ENCODE measurements around the gene FFAR1.
"Not testable (repeated sequence)": the region's sequence is repeated elsewhere in the genome, so short reads cannot be mapped to it uniquely, and the experiment has no call there.

FFAR1 gene

DNA sequence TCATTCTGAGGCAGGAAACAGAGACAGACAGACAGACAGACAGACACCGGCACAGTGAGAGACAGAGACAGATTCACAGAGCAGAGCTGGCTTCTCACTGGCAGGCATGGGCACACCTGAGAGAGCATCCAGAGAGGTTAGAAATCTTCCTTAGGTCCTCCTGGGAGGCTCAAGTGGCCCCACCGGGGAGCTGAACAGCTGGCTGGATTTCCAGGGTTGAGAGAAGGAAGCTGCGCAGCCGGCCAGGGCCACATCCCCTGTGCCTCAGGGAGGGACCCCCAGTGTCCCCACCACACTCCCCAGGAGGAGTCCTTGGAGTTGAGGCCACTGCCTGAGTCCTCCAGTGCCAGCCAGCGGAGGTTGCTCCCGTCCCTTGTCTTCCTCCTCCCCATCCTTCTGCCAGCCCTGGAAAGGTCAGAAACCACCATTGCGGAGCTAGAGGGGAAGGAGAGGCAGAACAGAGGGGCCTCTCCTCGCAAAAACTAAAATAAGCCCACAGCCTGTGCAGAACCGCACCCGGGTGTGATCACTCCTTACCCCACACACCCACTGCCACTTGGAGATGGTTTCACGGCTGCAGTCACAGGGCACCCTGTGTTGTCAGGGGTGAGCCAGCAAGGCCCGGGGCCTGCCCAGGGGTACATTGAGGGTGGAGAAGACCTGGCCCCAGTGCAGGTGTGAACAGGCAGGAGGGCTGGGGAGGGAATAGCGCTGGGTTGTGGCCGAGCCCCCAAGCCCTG lies 14.7 kb downstream of the FFAR1 start:
- no peak for DNase-seq (ENCODE audit: low read depth)

DNA sequence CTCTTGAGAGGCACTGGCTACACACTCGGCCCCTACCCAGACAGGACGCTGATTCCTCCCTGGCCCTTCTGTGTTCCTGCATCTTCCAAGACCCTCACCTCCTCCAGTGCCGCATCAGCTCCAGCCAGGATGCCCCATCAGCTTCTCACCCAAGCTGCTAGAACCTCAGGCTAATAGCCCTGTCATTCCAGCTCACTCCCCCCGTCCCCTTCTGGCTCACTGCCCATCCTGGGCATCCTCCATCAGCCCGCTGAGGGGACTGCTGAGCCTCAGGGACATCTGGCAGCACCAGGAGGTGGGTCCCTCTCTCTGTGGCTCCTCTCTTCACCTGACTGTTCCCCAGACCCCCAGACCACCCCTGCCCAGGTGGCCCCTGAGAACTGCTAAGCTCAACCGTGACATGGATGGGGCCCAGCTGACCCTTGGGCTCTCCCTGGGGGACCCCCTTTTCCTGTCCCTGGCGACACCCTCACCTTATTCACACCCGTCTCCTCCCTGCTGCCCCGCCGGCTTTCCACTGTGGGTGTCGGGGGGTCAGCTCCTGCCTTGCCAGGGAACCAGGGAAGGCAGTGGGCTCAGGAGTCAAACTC lies 15.4 kb downstream of the FFAR1 start:
- no peak for DNase-seq (ENCODE audit: low read depth)

DNA sequence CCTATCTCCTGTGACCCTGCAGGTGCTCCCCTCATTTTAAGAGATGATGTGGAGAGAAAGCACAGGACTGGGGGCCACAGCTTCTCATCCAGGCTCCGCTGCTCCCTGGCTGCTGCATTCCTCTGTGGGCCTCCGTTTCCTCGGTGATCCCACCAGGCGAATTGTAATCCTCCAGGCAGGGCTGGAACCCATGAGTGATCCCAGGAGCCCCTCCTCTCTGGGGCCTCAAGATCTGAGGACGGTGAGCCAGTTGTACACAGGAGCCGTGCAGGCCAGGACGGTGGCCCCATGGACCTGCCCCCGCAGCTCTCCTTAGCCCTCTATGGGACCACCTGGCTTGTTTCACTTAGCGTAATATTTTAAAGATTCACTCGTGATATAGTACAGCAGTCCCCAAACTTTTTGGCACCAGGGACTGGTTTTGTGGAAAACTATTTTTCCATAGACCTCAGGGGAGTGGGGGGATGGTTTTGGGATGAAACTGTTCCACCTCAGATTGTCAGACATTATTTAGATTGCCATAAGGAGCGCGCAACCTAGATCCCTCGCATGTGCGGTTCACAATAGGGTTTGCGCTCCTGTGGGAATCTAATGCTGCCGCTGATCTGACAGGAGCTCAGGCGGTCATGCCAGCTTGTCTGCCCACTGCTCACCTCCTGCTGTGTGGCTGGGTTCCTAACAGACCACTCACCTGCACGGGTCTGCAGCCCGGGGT lies 16.2 kb downstream of the FFAR1 start:
- DNase-seq (ENCODE audit: low read depth), result no peak

DNA sequence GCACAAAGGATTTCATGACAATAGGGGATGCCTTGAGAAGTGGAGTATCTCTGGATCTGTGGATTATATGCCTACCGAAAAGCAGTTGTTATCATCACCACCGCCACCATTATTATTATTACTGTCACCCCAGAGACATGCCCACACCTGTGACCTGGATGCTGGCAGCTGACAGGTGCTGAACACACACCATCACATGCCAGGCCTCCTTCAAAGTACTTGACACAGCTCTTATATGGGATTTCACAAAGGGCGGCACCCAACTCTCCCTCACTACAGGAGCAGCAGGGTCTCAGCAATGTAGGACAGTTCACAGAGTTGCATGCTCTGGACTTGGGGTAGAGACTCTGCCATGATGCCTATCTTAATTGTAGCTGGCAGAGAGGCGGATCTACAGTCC lies 17.6 kb downstream of the FFAR1 start:
- no peak for DNase-seq (ENCODE audit: low read depth)

DNA sequence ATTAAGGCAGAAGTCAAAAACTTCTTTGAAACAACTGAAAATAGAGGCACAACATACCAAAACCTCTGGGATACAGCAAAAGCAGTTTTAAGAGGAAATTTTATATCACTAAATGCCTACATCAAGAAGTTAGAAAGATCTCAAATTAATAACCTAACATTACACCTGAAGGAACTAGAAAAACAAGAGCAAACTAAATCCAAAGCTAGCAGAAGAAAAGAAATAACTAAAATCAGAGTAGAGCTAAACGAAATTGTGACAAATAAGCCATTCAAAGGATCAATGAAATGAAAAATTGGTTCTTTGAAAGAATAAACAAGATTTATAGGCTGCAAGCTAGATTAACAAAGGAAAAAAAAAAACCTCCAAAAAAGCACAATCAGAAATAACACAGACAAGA lies 20.7 kb downstream of the FFAR1 start:
- no peak for DNase-seq (ENCODE audit: low read depth)

DNA sequence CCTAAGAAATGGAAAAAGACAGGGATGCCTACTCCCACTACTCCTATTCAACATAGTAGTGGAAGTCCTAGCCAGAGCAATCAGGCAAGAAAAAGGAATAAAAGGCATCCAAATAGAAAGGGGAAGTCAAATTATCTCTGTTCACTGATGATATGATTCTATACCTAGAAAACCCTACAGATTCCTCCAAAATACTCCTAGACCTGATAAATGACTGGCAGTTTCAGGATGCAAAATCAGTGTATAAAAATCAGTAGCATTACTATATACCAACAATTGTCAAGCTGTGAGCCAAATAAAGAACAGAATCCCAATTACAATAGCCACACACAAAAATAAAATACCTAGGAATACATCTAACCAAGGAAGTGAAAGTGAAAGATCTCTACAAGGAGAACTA lies 21.8 kb downstream of the FFAR1 start:
- no peak for DNase-seq (ENCODE audit: low read depth)

DNA sequence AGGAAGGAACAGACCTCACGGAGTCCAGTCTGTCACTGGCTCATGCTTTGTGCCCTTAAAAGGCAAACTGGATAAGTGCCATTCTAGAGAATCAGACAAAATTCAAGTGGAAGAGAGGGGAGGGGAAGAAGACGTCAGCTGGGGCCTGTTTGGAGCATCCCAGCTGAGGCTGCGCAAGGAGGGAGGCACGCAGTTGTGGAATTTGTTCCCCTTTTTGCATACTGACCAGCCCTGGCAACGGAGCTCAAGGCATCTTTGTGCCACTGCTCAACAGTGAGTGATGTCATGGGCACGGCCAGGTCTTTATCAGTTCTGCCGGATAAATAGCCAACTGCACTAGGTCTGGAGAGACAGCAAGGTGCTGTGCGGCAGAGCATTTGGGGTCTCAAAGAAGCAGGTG lies 23.0 kb downstream of the FFAR1 start, which contains the start of gene GPR42:
Gene GPR42 (plus strand): TSS at position 347 of the 400 bp plus-strand sequence. CDS start 292 bp downstream, outside the sequence.
- DNase-seq (ENCODE audit: low read depth), result no peak

DNA sequence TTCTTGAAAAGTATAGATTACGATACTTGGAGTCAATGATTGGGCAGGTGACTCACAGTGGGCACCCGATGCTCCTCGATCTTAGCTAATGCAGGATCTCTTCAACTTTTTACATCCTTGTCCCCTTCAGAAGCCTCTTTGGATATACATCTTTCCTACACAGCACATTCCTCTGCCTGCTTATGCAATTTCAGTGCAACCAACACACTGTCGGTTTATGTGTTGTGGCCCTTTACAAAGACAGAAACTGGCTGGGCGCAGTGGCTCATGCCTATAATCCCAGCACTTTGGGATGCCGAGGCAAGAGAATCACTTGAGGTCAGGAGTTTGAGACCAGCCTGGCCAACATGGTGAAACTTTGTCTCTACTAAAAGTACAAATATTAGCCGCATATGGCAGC lies 25.8 kb downstream of the FFAR1 start:
- no peak for DNase-seq (ENCODE audit: low read depth)

DNA sequence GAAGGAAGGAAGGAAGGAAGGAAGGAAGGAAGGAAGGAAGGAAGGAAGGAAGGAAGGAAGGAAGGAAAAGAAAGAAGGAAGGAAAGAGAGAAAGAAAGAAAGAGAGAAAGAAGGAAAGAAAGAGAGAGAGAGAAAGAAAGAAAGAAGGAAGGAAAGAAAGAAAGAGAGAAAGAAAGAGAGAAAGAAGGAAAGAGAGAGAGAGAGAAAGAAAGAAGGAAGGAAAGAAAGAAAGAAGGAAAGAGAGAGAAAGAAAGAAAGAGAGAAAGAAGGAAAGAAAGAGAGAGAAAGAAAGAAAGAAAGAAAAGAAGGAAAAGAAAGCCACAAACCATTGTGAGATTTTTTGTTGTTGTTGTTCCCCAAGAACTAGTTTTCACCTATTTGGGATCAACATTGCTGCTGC lies 26.3 kb downstream of the FFAR1 start:
- not testable (repeated sequence) for DNase-seq (ENCODE audit: low read depth)

DNA sequence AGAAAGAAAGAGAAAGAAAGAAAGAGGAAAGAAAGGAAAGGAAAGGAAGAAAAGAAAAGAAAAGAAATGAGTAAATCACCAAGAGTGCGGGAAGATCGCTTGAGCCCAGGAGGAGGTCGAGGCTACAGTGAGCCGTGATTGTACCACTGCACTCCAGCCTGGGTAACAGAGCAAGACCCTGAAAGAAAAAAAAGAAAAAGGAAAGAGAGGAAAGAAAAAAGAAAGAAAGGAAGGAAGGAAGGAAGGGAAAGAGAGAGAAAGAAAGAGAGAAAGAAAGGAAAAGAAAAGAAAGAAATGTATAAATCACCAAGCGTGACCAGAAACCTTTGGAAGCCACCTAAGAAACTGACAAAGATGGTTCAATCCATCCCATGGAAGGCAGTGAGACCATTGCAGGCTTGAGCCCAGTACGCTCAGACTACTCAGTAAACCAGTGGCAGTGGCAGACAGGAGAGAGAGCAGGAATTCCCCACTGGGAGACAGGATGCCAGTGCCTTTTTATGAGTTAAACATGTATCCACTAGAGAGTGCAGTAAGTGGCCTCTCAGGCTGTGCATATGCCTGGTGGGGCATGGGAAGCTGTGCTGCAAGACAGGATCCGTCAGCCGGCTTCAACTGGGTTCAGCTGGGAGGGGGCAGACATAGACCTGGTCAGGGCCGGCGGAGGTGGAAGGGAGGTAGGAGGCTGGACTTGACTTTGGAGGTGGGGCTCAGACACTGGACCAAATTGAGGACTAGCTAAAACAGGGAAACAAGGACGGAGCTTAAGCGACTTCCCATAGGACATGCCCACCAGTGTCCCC lies 28.0 kb downstream of the FFAR1 start:
- no peak for DNase-seq (ENCODE audit: low read depth)

DNA sequence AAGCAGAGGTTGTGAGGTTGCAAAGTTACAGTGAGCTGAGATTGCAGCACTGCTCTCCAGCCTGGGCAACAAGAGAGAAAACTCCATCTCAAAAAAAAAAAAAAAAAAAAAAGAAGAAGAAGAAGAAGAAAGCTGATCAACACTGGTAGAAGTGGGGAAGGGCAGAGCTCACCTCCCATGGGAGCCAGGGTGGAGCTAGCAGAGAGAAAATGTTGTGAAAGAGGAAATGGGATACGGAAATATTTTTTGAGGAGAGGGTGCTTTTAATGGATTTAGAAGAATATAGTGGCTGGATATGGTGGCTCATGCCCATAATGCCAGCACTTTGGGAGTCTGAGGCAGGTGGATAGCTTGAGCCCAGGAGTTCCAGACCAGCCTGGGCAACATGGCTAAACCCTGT lies 30.0 kb downstream of the FFAR1 start:
- no peak for DNase-seq (ENCODE audit: low read depth)

DNA sequence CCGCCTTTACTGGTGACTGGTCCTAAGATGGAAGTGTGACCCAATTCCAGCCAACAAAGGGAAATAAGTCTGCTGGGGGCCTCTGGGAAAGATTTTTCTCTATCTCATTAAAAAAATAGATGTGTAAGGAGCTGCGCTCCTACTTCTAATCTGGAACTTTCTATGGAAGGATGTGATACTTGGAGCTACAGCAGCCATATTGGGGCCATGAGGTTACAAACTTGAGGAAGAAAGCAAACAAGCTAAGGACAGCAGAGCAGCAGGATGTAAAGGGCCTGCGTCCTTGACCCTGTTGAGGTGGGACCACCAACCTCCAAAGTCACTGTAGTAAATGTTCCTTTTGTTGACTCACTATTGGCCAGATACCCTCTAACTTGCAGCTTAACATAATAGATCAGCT lies 30.7 kb downstream of the FFAR1 start:
- DNase-seq (ENCODE audit: low read depth), result no peak

DNA sequence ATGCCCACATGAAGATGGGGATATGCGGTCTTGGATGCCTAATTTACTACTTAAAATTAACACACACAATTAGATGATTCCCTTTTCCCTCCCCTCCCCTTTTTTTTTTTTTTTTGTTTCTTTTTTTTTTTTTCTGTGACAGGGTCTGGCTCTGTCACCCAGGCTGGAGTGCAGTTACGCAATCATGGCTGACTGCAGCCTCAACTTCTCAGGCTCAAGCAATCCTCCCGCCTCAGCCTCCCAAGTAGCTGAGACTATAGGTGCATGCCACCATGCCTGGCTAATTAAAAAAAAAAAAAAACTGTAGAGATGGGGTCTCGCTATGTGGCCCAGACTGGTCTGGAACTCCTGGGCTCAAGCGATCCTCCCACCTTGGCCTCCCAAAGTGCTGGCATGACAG lies 31.8 kb downstream of the FFAR1 start:
- not testable (repeated sequence) for DNase-seq (ENCODE audit: low read depth)

DNA sequence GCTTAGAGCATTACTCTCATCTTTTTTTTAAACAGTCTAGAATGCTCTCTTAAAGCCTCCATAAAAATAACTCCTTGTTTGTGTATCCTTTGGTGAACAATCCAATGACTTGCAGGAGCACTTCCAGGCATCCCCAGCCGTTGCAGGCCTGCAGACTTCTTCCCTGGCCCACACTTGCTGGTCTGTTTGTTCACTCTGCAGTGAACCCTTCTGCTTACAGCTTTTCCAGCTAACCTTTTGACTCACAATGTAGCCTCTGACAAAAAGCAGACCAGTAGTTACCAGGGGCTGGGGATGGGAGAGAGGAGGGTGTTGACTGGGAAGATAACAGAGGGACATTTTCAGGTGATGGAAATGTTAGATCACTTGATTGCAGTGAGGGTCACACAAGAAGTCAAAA lies 32.3 kb downstream of the FFAR1 start:
- DNase-seq (ENCODE audit: low read depth), result no peak

DNA sequence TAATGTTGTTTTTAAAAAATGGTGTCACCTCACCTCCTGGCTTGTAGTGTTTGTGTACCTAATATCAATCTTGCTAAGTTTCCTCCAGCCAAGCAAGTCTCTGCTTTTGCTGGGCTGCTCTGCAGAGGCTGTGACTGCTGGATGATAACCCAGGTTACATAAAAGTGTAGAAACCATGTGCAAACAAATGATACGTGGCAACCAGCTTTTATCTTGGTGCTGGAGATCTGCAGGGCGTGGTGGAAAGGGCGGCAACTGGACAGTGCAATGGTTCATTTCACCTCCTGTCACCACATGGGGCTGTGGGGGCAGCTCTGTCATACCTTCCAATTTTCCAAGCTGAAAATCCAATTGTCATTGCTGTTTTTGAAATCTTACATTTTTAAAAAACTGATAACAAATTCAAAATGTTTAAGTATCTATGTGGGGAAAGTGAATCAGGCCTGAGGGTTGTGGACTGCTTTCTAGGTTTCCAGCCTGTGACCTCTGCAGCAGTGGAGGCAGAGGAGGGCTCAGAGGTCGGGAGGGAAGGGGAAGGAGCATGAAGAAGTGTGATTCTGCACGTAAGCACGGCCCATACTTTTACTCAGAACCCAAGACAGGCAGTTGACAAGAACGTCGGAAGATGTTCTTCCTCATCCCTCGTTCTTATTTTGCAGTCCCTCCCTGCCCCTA lies 32.9 kb downstream of the FFAR1 start:
- DNase-seq (ENCODE audit: low read depth), result no peak

DNA sequence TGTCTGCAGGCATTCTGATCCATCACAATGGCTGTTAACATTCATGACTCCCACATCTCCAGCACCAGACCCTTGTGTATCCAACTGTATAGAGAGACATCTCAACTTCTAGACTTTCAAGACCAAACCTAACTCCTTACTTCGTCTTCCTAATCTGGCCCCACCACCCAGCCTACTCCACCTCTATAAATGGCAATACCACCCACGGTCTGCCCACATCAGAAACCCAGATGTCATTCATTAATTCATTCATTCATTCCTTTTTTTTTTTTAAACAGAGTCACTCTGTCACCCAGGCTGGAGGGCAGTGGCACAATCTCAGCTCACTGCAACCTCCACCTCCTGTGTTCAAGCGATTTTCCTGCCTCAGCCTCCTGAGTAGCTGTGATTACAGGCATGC lies 33.6 kb downstream of the FFAR1 start:
- no peak for DNase-seq (ENCODE audit: low read depth)

DNA sequence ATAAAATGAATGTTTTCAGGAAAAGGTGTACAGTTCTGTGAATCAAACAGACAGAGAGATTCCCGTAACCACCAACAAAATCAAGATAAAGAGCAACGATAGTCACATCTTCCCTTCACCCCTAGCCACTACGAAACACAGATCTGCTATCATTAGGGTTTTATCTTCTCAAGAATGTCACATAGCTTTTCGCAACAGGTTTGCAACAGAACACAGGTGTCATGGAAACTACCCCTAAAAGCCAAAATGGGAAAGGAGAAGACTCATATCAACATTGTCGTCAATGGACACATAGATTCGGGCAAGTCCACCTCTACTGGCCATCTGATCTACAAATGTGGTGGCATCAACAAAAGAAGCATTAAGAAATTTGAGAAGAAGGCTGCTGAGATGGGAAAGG lies 34.2 kb downstream of the FFAR1 start:
- no peak for DNase-seq (ENCODE audit: low read depth)

DNA sequence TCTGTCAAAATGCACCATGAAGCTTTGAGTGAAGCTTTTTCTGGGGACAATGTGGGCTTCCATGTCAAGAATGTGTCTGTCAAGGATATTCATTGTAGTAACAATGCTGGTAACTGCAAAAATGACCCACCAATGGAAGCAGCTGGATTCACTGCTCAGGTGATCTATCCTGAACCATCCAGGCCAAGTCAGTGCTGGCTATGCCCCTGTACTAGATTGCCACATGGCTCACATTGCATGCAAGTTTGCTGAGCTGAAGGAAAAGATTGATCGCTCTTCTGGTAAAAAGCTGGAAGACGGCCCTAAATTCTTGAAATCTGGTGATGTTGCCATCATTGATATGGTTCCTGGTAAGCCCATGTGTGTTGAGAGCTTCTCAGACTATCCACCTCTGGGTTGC lies 35.8 kb downstream of the FFAR1 start:
- no peak for DNase-seq (ENCODE audit: low read depth)

DNA sequence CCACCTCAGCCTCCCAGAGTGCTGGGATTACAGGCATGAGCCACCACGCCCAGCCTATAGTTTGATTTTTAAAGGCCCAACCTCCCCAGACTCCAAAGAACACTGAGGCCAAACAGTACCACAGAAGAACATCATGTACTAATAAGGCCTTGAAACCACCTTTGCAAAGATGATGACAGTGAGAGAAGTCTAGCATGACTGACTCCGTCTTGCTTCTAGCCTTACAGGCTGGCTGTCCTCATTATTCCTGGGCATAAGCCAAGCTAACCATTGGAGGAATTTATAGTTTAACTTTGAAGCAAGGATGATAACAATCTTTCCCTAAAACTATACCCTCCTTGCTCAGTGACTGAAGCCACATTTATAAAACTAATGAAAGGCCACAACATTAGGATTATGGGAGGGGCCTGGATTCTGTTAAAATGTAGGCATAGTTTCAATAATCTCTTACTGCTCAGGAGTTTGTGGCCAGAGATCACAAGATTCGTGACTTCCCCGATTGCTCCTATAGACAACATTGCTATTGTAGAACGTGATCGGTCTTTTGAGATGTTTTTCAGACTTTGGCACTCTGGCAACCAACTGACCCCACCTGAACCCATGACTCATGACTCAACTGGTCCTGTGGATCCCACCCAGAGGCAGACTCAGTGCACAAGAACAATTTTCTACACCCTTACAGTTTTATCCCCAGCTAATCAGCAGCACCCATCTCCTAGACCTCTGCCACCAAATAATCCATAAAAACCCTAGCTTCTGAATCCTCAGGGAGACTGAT lies 40.8 kb downstream of the FFAR1 start:
- no peak for DNase-seq (ENCODE audit: low read depth)

DNA sequence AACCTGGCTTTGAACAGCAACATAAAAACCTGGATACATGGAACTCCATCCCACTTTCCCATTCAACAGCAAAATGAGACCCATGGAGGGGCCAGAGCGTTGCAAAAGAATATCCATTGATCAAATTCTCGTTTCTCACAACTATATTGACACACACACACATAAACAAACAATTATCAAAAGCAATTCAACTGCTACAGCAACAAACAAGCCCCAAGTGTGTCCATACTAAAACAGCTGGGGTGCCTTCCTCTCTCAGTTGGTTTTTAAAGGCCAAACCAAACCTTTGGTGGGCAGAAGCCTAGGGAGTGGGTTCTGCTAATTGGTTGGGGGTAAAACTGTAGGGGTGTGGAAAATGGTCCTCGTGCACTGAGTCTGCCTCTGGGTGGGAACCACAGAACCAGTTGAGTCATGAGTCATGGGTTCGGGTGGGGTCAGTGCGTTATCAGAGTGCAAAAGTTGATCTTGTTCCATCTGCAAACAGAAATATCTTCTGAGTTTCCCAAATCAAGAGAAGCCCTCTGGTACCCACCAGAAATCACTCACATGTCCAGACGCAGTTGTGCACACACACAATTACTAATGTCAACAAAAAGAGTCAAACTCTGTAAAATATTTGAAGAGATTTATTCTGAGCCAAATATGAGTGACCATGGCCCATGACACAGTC lies 41.6 kb downstream of the FFAR1 start:
- no peak for DNase-seq (ENCODE audit: low read depth)
